Bronchus fibroblast of lung (primary cell): Measurements from ENCODE around the gene KIF12. TPM values are rescaled to one million over a fixed set of nuclear protein-coding genes. Genes with fewer than 3 reads are reported as not detected.

Source experiments
- total RNA-seq: library from RNA; depleted of rRNA; stranded (reverse); fragments of >200 nt; gene quantifications from 2 replicates; pipeline ENCODE4 v1.2.3, GENCODE V29; 2015

Gene KIF12
- total RNA-seq: not detected in 2 replicates

DNA sequence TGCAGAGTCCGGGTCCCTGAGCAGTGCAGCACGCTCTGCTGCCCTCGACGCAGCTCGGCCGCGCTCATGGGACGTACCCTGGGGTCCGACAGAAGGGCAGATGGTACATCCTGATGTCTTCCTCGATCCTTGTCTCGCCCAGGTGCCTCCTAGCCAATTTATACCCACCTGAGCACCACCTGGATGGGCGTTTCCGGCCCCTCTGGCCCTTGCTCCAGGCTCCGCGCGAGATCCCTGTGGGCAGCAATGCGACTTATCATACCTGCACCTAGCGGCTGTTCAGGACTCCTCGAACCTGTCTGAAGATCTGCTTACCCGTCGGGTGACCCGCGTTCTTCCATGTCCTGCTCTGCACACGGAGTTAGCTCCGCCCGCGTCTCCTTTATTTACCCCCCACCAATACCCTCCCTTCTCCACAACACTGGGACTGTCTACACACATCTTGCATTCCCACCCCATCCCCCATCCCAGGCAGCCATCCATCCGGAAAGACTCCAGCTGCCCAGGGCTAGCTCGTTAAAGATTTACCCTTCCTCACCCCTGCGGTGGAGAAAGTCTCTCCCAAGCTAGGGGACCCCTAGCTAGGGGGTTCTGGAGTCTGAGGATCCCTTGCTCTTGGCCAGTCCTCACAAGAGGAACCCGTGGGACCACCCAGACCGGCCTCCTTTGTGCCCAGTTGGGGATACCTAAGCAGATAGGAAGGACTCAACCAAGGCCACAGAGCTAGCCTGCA lies at the start of gene KIF12:
TSS of gene KIF12 (minus strand) at position 357 of the 733 bp plus-strand sequence. CDS start at position 341, 16 bp downstream.

GRCh38 chr9:114078021-114078780 lies 20.9 kb downstream of the KIF12 start, which contains the start of gene AMBP:
Gene AMBP (minus strand): TSS chr9:114078300. CDS start chr9:114078209, 91 bp downstream.

Other genes with a start within 250 kb of the KIF12 start
- 6.4 TPM in 2 replicates for gene ZNF618, start 223.0 kb downstream of the KIF12 start, total RNA-seq
- gene AMBP, start 21.0 kb downstream of the KIF12 start, total RNA-seq: not detected in 2 replicates
- gene COL27A1, start 56.2 kb upstream of the KIF12 start, total RNA-seq: 4.0 and 4.5 TPM in 2 replicates
- gene ORM1, start 223.8 kb upstream of the KIF12 start, total RNA-seq: not detected in 2 replicates
- not detected in 2 replicates for gene ORM2, start 230.6 kb upstream of the KIF12 start, total RNA-seq